ENCODE data around the gene KRTAP5-4. TPM values are rescaled to one million over a fixed set of nuclear protein-coding genes. Genes with fewer than 3 reads are reported as not detected.

The KRTAP5-4 gene
- total RNA-seq, 1 donor from 2014 or later = not detected

- ATAC-seq (ENCODE audit: low read depth) = no peak
- CTCF ChIA-PET = no interaction called here
- no peaks in the 10 kb centered on the region for H3K36me3 Mint-ChIP-seq (ENCODE audit: low read depth)
- no peak for TF ChIP-seq CTCF (IDR thresholded peaks at IDR 0.05)
- intact Hi-C loops (cut with micrococcal nuclease) = no loop called here
- DNase-seq = no peak
- H3K27ac Mint-ChIP-seq = no peak overlapping the region
- no peak overlapping the region for H3K4me3 Mint-ChIP-seq
- H3K4me1 Mint-ChIP-seq = peaks cover 2% of the 10 kb centered on the region
- POLR2A ChIA-PET = no interaction called here
- no peaks in the 10 kb centered on the region for H3K9me3 Mint-ChIP-seq
- H3K27me3 Mint-ChIP-seq = peaks cover 30% of the 10 kb centered on the region
These were observed 11.9 kb upstream of the KRTAP5-4 start for GRCh38 chr11:1633864-1634263.

DNA sequence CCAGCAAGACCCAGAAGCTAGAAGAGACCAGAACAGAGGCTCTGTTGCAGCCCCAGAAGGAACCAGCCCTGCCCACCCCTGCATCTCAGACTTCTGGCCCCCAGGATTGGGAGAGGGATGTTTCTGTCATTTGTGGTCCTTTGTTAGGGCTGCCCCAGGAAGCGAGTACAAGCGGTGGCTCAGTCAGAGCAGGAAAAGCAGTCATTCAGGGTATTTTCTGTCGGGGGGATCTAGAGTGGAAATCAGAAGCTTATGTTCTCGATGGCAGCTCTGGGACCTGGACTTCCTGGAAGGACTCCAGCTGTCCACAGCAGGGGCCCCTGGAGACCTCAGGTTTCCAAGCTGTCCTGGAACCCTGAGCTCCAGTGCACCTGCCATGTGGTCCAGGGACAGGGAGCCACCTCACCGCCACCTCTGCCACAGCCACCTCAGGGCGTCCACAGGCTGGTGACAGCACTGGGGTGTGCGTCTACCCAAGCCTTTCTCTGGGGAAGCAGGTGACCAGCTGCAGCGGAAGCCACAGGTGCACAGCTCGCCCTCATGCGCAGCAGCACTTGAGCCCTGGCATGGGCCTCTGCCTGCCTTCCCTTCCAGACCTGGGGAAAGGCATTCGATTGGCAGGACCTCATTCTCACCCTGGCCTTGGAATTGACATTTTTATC is 10.2 kb upstream of the KRTAP5-4 start:
- intact Hi-C loops (cut with micrococcal nuclease) = no loop called here
- ChIA-PET CTCF (interaction anchor here (1.5 to 2.0 kb wide), 2 partner anchors 8 to 21 kb away, joined by 5 to 11 read pairs; no protein-coding TSS in a partner anchor), POLR2A (no interaction called here)
- DNase-seq (no peak), ATAC-seq (ENCODE audit: low read depth) (no peak)
- peaks cover 29% of the 10 kb centered on the region for H3K27me3 Mint-ChIP-seq
- H3K27ac Mint-ChIP-seq = no peak overlapping the region
- no peak overlapping the region for H3K4me3 Mint-ChIP-seq
- H3K4me1 Mint-ChIP-seq = peaks cover 4% of the 10 kb centered on the region
- H3K9me3 Mint-ChIP-seq = no peaks in the 10 kb centered on the region
- TF ChIP-seq CTCF (IDR thresholded peaks at IDR 0.05) = no peak
- H3K36me3 Mint-ChIP-seq (ENCODE audit: low read depth) = no peaks in the 10 kb centered on the region

DNA sequence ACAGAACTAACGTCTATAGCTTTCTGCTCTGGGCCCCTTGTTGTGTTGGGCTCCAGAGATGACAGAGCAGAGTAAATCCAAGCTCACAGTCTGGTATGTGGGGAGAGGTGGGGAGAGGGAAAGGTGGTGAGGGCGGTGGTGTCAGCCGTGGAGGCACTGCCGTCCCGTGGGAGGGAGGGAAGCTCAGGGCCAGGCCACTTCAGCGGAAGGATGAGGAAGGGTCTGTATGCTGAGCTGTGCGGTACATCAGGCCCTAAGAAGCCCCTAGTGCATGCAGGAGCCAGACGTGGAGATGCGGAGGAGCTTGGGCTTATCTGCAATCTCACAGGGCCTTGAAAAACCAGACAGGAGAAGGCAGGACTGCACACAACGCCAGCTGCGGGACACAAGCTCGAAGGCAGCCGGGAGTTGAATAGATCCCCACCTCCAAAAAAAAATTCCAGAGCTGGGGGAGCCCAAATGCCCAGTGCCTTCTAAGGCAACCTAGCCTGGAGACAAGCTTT is 9.2 kb upstream of the KRTAP5-4 start:
- H3K4me3 Mint-ChIP-seq = no peak overlapping the region
- DNase-seq (no peak), ATAC-seq (ENCODE audit: low read depth) (no peak)
- no peaks in the 10 kb centered on the region for H3K36me3 Mint-ChIP-seq (ENCODE audit: low read depth)
- no peaks in the 10 kb centered on the region for H3K9me3 Mint-ChIP-seq
- no peak overlapping the region for H3K27ac Mint-ChIP-seq
- CTCF ChIA-PET = interaction anchor here (1.2 to 2.0 kb wide), 3 partner anchors 9 to 57 kb away, joined by 3 to 11 read pairs (median 5); no protein-coding TSS in a partner anchor
- POLR2A ChIA-PET = no interaction called here
- H3K4me1 Mint-ChIP-seq = peaks cover 4% of the 10 kb centered on the region
- TF ChIP-seq CTCF (IDR thresholded peaks at IDR 0.05) = no peak
- peaks cover 26% of the 10 kb centered on the region for H3K27me3 Mint-ChIP-seq
- intact Hi-C loops (cut with micrococcal nuclease) = no loop called here

GRCh38 chr11:1630271-1630670 is 8.3 kb upstream of the KRTAP5-4 start:
- Mint-ChIP-seq H3K4me3 (no peak overlapping the region), H3K27ac (no peak overlapping the region), H3K36me3 (ENCODE audit: low read depth) (no peaks in the 10 kb centered on the region), H3K9me3 (no peaks in the 10 kb centered on the region), H3K27me3 (peaks cover 28% of the 10 kb centered on the region), H3K4me1 (peaks cover 4% of the 10 kb centered on the region)
- POLR2A ChIA-PET = no interaction called here
- DNase-seq (no peak), ATAC-seq (ENCODE audit: low read depth) (no peak)
- intact Hi-C loops (cut with micrococcal nuclease) = no loop called here
- CTCF ChIA-PET = interaction anchor here (1.2 to 2.0 kb wide), 2 partner anchors 10 to 56 kb away, joined by 3 to 11 read pairs; no protein-coding TSS in a partner anchor
- no peak for TF ChIP-seq CTCF (IDR thresholded peaks at IDR 0.05)

DNA sequence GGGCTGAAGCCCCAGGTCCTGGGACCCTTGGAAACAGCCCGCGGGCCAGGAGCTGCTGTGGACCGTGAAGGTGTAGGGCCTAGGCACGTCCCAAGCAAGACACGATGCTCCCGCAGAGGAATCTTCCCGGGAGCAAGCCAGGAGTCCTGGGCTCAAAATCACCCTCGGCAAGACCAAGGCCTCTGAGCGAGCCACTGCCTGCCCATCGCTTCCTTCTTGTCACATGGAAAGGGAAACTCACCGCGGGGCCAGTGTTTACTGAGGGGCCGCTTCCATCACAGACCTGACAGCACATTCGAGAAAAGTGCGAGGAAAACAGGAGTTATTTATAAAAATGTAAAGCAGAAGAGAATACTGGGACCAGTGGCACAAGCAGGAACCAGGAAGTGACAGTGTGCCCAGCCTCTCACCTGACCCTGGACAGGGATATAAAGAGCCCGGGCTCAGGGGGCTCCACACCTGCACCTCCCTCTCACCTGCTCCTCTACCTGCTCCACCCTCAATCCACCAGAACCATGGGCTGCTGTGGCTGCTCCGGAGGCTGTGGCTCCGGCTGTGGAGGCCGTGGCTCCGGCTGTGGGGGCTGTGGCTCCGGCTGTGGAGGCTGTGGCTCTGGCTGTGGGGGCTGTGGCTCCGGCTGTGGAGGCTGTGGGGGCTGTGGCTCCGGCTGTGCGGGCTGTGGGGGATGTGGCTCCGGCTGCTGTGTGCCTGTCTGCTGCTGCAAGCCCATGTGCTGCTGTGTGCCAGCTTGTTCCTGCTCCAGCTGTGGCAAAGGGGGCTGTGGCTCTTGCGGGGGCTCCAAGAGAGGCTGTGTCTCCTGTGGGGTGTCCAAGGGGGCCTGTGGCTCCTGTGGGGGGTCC is 7.6 kb upstream of the KRTAP5-4 start, which contains the start of gene KRTAP5-5:
Gene KRTAP5-5 (plus strand): TSS at position 450 of the 860 bp plus-strand sequence. CDS start 66 bp downstream, at position 516.
- intact Hi-C loops (cut with micrococcal nuclease) = loop anchor here (2.0 kb wide), 1 partner anchor 83 kb away; no protein-coding TSS in a partner anchor
- peaks cover 30% of the 10 kb centered on the region for H3K27me3 Mint-ChIP-seq
- no peak within 1 kb of the TSS for H3K27ac Mint-ChIP-seq
- peaks cover 4% of the 10 kb centered on the region for H3K4me1 Mint-ChIP-seq
- ATAC-seq (ENCODE audit: low read depth) (no peak), DNase-seq (no peak)
- H3K9me3 Mint-ChIP-seq = no peaks in the 10 kb centered on the region
- no peak for TF ChIP-seq CTCF (IDR thresholded peaks at IDR 0.05)
- H3K36me3 Mint-ChIP-seq (ENCODE audit: low read depth) = no peaks in the 10 kb centered on the region
- no peak within 1 kb of the TSS for H3K4me3 Mint-ChIP-seq
- ChIA-PET POLR2A (interaction anchor here (0.6 kb wide), 1 partner anchor 8 kb away, joined by 6 read pairs; no protein-coding TSS in a partner anchor), CTCF (interaction anchor here (0.9 kb wide), 1 partner anchor 80 kb away, joined by 3 read pairs; no protein-coding TSS in a partner anchor)
